ENCODE results near the gene UBE2G2. TPM values are rescaled to one million over a fixed set of nuclear protein-coding genes. Genes with fewer than 3 reads are reported as not detected.

The UBE2G2 gene
- total and polyA plus RNA-seq, 8 donors, result 30.6 to 116 (median 66.2) TPM

GRCh38 chr21:44750675-44751025 lies 51.0 kb downstream of the UBE2G2 start:
- TF ChIP-seq POLR2AphosphoS5 (IDR thresholded peaks at IDR 0.05), result no peak
- TF ChIP-seq POLR2A (IDR thresholded peaks at IDR 0.05), result no peak
- TF ChIP-seq EP300 (IDR thresholded peaks at IDR 0.05), result no peak
- TF ChIP-seq, protein P1, sequence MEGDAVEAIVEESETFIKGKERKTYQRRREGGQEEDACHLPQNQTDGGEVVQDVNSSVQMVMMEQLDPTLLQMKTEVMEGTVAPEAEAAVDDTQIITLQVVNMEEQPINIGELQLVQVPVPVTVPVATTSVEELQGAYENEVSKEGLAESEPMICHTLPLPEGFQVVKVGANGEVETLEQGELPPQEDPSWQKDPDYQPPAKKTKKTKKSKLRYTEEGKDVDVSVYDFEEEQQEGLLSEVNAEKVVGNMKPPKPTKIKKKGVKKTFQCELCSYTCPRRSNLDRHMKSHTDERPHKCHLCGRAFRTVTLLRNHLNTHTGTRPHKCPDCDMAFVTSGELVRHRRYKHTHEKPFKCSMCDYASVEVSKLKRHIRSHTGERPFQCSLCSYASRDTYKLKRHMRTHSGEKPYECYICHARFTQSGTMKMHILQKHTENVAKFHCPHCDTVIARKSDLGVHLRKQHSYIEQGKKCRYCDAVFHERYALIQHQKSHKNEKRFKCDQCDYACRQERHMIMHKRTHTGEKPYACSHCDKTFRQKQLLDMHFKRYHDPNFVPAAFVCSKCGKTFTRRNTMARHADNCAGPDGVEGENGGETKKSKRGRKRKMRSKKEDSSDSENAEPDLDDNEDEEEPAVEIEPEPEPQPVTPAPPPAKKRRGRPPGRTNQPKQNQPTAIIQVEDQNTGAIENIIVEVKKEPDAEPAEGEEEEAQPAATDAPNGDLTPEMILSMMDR (IDR thresholded peaks at IDR 0.05), result no peak
- WGBS, 5 donors, result 35 to 45% (median 37%) methylated on average over 10 to 12 of the region's 12 CpGs
- DNase-seq, result no peak
- Histone ChIP-seq H3K27me3 (peaks cover 0 to 41% (median 20%) of the 10 kb centered on the region in 3 donors), H3K36me3 (no peaks in the 10 kb centered on the region), H3K27ac (no peak overlapping the region), H3K4me3 (no peak overlapping the region), H3K4me1 (no peaks in the 10 kb centered on the region), H3K9me3 (peaks cover 0 to 9% (median 0%) of the 10 kb centered on the region in 4 donors)
- intact Hi-C loops (cut with DNase I; ENCODE audit: low total_unique reads), result no loop called here

DNA sequence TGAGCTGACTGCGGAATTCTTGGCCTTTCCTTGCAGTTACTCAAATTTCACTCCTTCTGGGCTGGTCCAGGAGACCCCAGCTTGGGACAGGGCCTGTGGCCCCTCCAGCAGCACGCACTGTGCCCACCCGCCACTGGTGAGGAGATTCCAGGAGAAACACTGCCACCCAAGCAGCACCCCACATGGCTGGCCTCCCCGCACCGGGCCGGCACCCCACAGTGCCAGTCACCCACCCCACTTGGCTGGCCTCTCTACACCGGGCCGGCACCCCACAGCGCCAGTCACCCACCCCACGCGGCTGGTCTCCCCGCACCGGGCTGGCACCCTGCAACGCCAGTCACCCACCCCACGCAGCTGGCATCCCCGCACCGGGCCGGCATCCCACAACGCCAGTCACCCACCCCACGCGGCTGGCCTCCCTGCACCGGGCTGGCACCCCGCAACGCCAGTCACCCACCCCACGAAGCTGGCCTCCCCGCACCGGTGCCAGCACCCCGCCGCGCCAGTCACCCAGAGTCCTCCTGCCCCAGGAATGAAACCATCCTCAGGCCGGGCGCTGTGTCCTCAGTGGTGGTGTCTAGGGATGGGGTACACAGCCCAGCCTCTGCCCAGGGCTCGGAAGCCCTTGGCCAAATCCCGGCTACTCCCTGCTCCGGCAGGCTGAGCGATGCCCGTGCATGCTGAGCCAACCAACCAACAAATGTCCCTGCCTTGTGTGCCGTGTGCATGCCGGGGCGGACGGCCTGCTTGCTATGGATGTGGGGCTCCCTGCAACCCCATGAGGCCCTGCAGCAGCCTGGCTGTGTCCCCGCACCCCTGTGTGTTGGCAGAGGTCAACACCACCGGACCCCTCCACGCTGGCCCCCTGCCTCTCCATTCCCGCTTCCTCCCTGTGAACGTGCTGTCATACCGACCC lies 51.6 kb downstream of the UBE2G2 start:
- Histone ChIP-seq H3K9me3 (peaks cover 0 to 7% (median 0%) of the 10 kb centered on the region in 4 donors), H3K36me3 (no peaks in the 10 kb centered on the region), H3K4me3 (no peak overlapping the region), H3K27ac (no peak overlapping the region), H3K27me3 (peaks cover 0 to 41% (median 20%) of the 10 kb centered on the region in 3 donors), H3K4me1 (no peaks in the 10 kb centered on the region)
- no peak for DNase-seq
- TF ChIP-seq, protein P1 (IDR thresholded peaks at IDR 0.05), result no peak
- no peak for TF ChIP-seq EP300 (IDR thresholded peaks at IDR 0.05)
- TF ChIP-seq POLR2AphosphoS5 (IDR thresholded peaks at IDR 0.05), result no peak
- no peak for TF ChIP-seq POLR2A (IDR thresholded peaks at IDR 0.05)
- 81 to 91% (median 88%) methylated on average over 39 to 47 of the region's 47 CpGs for WGBS, 5 donors
- intact Hi-C loops (cut with DNase I; ENCODE audit: low total_unique reads), result no loop called here

GRCh38 chr21:44749116-44749758 lies 52.4 kb downstream of the UBE2G2 start:
- intact Hi-C loops (cut with DNase I; ENCODE audit: low total_unique reads), result no loop called here

GRCh38 chr21:44748621-44749020 lies 53.0 kb downstream of the UBE2G2 start:
- intact Hi-C loops (cut with DNase I; ENCODE audit: low total_unique reads), result no loop called here
- peaks cover 0 to 41% (median 20%) of the 10 kb centered on the region in 3 donors for H3K27me3 ChIP-seq
- H3K27ac ChIP-seq, result no peak overlapping the region
- 44 to 61% (median 46%) methylated on average over 12 to 16 of the region's 16 CpGs for WGBS, 5 donors
- H3K36me3 ChIP-seq, result no peaks in the 10 kb centered on the region
- H3K4me1 ChIP-seq, result no peaks in the 10 kb centered on the region
- DNase-seq, result no peak
- TF ChIP-seq POLR2AphosphoS5 (IDR thresholded peaks at IDR 0.05) (no peak), EP300 (IDR thresholded peaks at IDR 0.05) (no peak), POLR2A (IDR thresholded peaks at IDR 0.05) (no peak)
- TF ChIP-seq, protein P1 (IDR thresholded peaks at IDR 0.05), result no peak
- no peaks in the 10 kb centered on the region for H3K9me3 ChIP-seq
- H3K4me3 ChIP-seq, result no peak overlapping the region

More at GRCh38 chr21:44749116-44749758, 52.4 kb downstream of the UBE2G2 start:
- H3K9me3 ChIP-seq, result no peaks in the 10 kb centered on the region
- TF ChIP-seq EP300 (IDR thresholded peaks at IDR 0.05) (no peak), POLR2AphosphoS5 (IDR thresholded peaks at IDR 0.05) (no peak), POLR2A (IDR thresholded peaks at IDR 0.05) (no peak)
- TF ChIP-seq, protein P1 (IDR thresholded peaks at IDR 0.05), result no peak
- H3K4me3 ChIP-seq, result no peak overlapping the region
- 65 to 70% (median 66%) methylated on average over 16 to 26 of the region's 26 CpGs for WGBS, 5 donors
- H3K27ac ChIP-seq, result no peak overlapping the region
- no peaks in the 10 kb centered on the region for H3K36me3 ChIP-seq
- no peaks in the 10 kb centered on the region for H3K4me1 ChIP-seq
- DNase-seq, result no peak
- H3K27me3 ChIP-seq, result peaks cover 0 to 41% (median 20%) of the 10 kb centered on the region in 3 donors

Data from stomach (tissue), 9 donors.